WTC11 (cell line): ENCODE data around the gene P4HB. TPM values are rescaled to one million over a fixed set of nuclear protein-coding genes. Genes with fewer than 3 reads are reported as not detected.

Source experiments
- ATAC-seq: fragments of 200-7000 bp; cut with Tn5 transposase; 2 replicates; pipeline ENCODE4 v1.10.0; 2021; ENCODE audit warnings: mild to moderate bottlenecking, moderate library complexity
- CTCF ChIA-PET: fragments of 300-600 bp; sonication (Branson Sonifier 250); formaldehyde crosslinking; loops from one replicate; lab custom pipeline; 2021; ENCODE audit warnings: antibody characterized with exemption; lab: Charles Lee
- POLR2A ChIA-PET: fragments of 350-600 bp; sonication (Branson Sonifier 250); formaldehyde crosslinking; loops from one replicate; lab custom pipeline; 2021; ENCODE audit warnings: antibody characterized with exemption; lab: Charles Lee
- DNase-seq: peaks from one replicate; pipeline ENCODE4 v3.0.0; 2021; ENCODE audit warnings: low spot score
- H3K27ac Mint-ChIP-seq: 2 replicates; pipeline ENCODE4 v1.8.0; 2021; ENCODE audit warnings: mixed read lengths
- H3K27me3 Mint-ChIP-seq: 2 replicates; pipeline ENCODE4 v1.8.0; 2021; ENCODE audit warnings: low read depth, mild to moderate bottlenecking, moderate library complexity, mixed read lengths
- H3K36me3 Mint-ChIP-seq: 2 replicates; pipeline ENCODE4 v1.8.0; 2021; ENCODE audit warnings: mixed read lengths
- H3K4me1 Mint-ChIP-seq: 2 replicates; pipeline ENCODE4 v1.8.0; 2022; ENCODE audit warnings: mixed read lengths
- H3K4me3 Mint-ChIP-seq: 2 replicates; pipeline ENCODE4 v1.8.0; 2021; ENCODE audit warnings: mild to moderate bottlenecking, moderate library complexity, mixed read lengths
- H3K9me3 Mint-ChIP-seq: 2 replicates; pipeline ENCODE4 v1.8.0; 2021; ENCODE audit warnings: mixed read lengths
- CREM ChIP-seq: sonication (generic); formaldehyde crosslinking; IDR thresholded peaks from 2 replicates; pipeline ENCODE4 v1.8.1; 2022; ENCODE audit warnings: mild to moderate bottlenecking, missing genetic modification reagents, moderate library complexity
- ELF4 ChIP-seq: sonication (generic); formaldehyde crosslinking; IDR thresholded peaks from 2 replicates; pipeline ENCODE4 v1.8.1; 2022; ENCODE audit warnings: low read depth, mild to moderate bottlenecking, moderate library complexity, missing genetic modification reagents
- GRHL2 ChIP-seq: fragments of 250-450 bp; sonication (Bioruptor Pico); IDR thresholded peaks from 2 replicates; pipeline ENCODE4 v1.8.0; 2022; ENCODE audit warnings: mild to moderate bottlenecking, moderate library complexity; ENCODE audit not compliant: insufficient replicate concordance, severe bottlenecking
- IRF2 ChIP-seq: sonication (generic); formaldehyde crosslinking; IDR thresholded peaks from 2 replicates; pipeline ENCODE4 v1.8.0; 2022; ENCODE audit warnings: low read depth, missing genetic modification reagents, borderline replicate concordance
- JAZF1 ChIP-seq: fragments of 250-450 bp; sonication (Bioruptor Pico); IDR thresholded peaks from 2 replicates; pipeline ENCODE4 v1.9.0; 2021; ENCODE audit warnings: moderate library complexity, mild to moderate bottlenecking, inconsistent platforms
- MAX ChIP-seq: sonication (generic); formaldehyde crosslinking; IDR thresholded peaks from 2 replicates; pipeline ENCODE4 v1.8.0; 2022; ENCODE audit warnings: mild to moderate bottlenecking, missing genetic modification reagents
- MYBL2 ChIP-seq: sonication (generic); formaldehyde crosslinking; IDR thresholded peaks from 2 replicates; pipeline ENCODE4 v1.8.1; 2023; ENCODE audit warnings: mild to moderate bottlenecking, moderate library complexity, missing genetic modification reagents
- PRRX2 ChIP-seq: fragments of 250-450 bp; sonication (Bioruptor Pico); IDR thresholded peaks from 2 replicates; pipeline ENCODE4 v1.8.0; 2021; ENCODE audit warnings: mild to moderate bottlenecking
- TCF7 ChIP-seq: sonication (generic); formaldehyde crosslinking; IDR thresholded peaks from 2 replicates; pipeline ENCODE4 v1.8.0; 2022; ENCODE audit warnings: mild to moderate bottlenecking, low read depth, missing genetic modification reagents, moderate library complexity
- TEAD4 ChIP-seq: sonication (generic); formaldehyde crosslinking; IDR thresholded peaks from 2 replicates; pipeline ENCODE4 v1.8.0; 2022; ENCODE audit warnings: mild to moderate bottlenecking, missing genetic modification reagents
- USF1 ChIP-seq: sonication (generic); formaldehyde crosslinking; IDR thresholded peaks from 2 replicates; pipeline ENCODE4 v1.8.0; 2022; ENCODE audit warnings: mild to moderate bottlenecking, missing genetic modification reagents
- ZNF396 ChIP-seq: fragments of 250-450 bp; sonication (Bioruptor Pico); IDR thresholded peaks from 2 replicates; pipeline ENCODE4 v1.8.0; 2021; ENCODE audit warnings: mild to moderate bottlenecking, moderate library complexity, borderline replicate concordance
- total RNA-seq: library from RNA; stranded (reverse); gene quantifications from 3 replicates; pipeline ENCODE4 v1.2.3, GENCODE V29; 2021
- TF ChIP-seq, protein P1 (sequence below): fragments of 200-600 bp; IDR thresholded peaks from 2 replicates; pipeline ENCODE4 v1.8.0; 2022; ENCODE audit warnings: antibody characterized with exemption
- TF ChIP-seq, protein P2 (sequence below): fragments of 250-450 bp; sonication (Bioruptor Pico); IDR thresholded peaks from 2 replicates; pipeline ENCODE4 v1.9.0; 2021; ENCODE audit warnings: mild to moderate bottlenecking, borderline replicate concordance
- TF ChIP-seq, protein P3 (sequence below): sonication (generic); formaldehyde crosslinking; IDR thresholded peaks from 2 replicates; pipeline ENCODE4 v1.8.1; 2023; ENCODE audit warnings: mild to moderate bottlenecking, missing genetic modification reagents, moderate library complexity
- TF ChIP-seq, protein P4 (sequence below): sonication (generic); formaldehyde crosslinking; IDR thresholded peaks from 2 replicates; pipeline ENCODE4 v1.8.1; 2023; ENCODE audit warnings: mild to moderate bottlenecking, missing genetic modification reagents, moderate library complexity

P4HB gene
- total RNA-seq, 1 experiment from 2014 or later, result 380 TPM

DNA sequence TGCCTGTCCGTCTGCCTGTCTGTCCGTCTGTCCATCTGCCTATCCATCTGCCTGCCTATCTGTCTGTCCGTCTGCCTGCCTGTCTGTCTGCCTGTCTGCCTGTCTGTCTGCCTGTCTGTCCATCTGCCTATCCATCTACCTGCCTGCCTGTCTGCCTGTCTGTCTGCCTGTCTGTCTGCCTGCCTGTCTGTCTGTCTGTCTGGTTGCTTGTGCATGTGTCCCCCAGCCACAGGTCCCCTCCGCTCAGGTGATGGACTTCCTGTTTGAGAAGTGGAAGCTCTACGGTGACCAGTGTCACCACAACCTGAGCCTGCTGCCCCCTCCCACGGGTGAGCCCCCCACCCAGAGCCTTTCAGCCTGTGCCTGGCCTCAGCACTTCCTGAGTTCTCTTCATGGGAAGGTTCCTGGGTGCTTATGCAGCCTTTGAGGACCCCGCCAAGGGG is 50.8 kb downstream of the P4HB start:
- H3K27me3 Mint-ChIP-seq, result peaks cover 23% of the 10 kb centered on the region
- ATAC-seq (no peak), DNase-seq (no peak)
- no peak overlapping the region for H3K27ac Mint-ChIP-seq
- TF ChIP-seq, protein P1, sequence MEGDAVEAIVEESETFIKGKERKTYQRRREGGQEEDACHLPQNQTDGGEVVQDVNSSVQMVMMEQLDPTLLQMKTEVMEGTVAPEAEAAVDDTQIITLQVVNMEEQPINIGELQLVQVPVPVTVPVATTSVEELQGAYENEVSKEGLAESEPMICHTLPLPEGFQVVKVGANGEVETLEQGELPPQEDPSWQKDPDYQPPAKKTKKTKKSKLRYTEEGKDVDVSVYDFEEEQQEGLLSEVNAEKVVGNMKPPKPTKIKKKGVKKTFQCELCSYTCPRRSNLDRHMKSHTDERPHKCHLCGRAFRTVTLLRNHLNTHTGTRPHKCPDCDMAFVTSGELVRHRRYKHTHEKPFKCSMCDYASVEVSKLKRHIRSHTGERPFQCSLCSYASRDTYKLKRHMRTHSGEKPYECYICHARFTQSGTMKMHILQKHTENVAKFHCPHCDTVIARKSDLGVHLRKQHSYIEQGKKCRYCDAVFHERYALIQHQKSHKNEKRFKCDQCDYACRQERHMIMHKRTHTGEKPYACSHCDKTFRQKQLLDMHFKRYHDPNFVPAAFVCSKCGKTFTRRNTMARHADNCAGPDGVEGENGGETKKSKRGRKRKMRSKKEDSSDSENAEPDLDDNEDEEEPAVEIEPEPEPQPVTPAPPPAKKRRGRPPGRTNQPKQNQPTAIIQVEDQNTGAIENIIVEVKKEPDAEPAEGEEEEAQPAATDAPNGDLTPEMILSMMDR, result no peak
- TF ChIP-seq CREM (CRISPR knock-in tag), result no peak
- no peak for TF ChIP-seq MYBL2 (CRISPR knock-in tag)
- no peak for TF ChIP-seq TEAD4 (CRISPR knock-in tag)
- no peak overlapping the region for H3K4me3 Mint-ChIP-seq
- H3K9me3 Mint-ChIP-seq, result no peaks in the 10 kb centered on the region
- POLR2A ChIA-PET, result interaction anchor here (0.5 kb wide), 1 partner anchor 22 kb away, joined by 3 read pairs; no protein-coding TSS in a partner anchor
- CTCF ChIA-PET, result interaction anchor here (0.5 to 3.8 kb wide), 2 partner anchors 11 to 543 kb away, joined by 3 to 18 read pairs; no protein-coding TSS in a partner anchor
- H3K36me3 Mint-ChIP-seq, result no peaks in the 10 kb centered on the region
- H3K4me1 Mint-ChIP-seq, result no peaks in the 10 kb centered on the region

DNA sequence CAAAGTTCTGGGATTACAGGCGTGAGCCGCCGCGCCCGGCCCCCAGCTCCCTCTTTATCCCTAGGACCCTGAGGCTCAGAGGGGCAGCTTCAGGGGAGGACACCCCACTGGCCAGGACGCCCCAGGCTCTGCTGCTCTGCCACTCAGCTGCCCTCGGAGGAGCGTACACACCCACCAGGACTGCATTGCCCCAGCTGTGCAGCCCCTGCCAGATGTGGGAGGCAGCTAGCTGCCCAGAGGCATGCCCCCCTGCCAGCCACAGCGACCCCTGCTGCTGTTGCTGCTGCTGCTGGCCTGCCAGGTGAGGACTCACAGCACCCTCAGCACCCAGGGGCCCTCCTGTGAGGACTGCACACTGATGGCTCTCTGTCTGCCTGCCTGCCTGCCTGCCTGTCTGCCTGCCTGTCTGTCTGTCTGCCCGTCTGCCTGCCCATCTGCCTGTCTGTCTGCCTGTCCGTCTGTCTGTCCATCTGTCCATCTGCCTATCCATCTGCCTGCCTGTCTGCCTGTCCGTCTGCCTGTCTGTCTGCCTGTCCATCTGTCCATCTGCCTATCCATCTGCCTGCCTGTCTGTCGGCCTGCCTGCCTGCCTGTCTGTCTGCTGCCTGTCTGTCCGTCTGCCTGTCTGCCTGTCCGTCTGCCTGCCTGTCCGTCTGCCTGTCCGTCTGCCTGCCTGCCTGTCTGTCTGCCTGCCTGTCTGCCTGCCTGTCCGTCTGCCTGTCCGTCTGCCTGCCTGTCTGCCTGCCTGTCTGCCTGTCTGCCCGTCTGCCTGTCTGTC is 51.4 kb downstream of the P4HB start:
- Mint-ChIP-seq H3K27me3 (peaks cover 25% of the 10 kb centered on the region), H3K4me3 (no peak overlapping the region), H3K36me3 (no peaks in the 10 kb centered on the region), H3K4me1 (no peaks in the 10 kb centered on the region)
- CTCF ChIA-PET, result interaction anchor here (0.6 to 3.8 kb wide), 6 partner anchors 9 to 211 kb away, joined by 3 to 18 read pairs (median 4); no protein-coding TSS in a partner anchor
- ATAC-seq, result no peak
- TF ChIP-seq MAX (CRISPR knock-in tag) (no peak), ELF4 (CRISPR knock-in tag) (no peak), PRRX2 (no peak), JAZF1 (no peak), ZNF396 (CRISPR knock-in tag) (no peak)
- TF ChIP-seq, protein P2, sequence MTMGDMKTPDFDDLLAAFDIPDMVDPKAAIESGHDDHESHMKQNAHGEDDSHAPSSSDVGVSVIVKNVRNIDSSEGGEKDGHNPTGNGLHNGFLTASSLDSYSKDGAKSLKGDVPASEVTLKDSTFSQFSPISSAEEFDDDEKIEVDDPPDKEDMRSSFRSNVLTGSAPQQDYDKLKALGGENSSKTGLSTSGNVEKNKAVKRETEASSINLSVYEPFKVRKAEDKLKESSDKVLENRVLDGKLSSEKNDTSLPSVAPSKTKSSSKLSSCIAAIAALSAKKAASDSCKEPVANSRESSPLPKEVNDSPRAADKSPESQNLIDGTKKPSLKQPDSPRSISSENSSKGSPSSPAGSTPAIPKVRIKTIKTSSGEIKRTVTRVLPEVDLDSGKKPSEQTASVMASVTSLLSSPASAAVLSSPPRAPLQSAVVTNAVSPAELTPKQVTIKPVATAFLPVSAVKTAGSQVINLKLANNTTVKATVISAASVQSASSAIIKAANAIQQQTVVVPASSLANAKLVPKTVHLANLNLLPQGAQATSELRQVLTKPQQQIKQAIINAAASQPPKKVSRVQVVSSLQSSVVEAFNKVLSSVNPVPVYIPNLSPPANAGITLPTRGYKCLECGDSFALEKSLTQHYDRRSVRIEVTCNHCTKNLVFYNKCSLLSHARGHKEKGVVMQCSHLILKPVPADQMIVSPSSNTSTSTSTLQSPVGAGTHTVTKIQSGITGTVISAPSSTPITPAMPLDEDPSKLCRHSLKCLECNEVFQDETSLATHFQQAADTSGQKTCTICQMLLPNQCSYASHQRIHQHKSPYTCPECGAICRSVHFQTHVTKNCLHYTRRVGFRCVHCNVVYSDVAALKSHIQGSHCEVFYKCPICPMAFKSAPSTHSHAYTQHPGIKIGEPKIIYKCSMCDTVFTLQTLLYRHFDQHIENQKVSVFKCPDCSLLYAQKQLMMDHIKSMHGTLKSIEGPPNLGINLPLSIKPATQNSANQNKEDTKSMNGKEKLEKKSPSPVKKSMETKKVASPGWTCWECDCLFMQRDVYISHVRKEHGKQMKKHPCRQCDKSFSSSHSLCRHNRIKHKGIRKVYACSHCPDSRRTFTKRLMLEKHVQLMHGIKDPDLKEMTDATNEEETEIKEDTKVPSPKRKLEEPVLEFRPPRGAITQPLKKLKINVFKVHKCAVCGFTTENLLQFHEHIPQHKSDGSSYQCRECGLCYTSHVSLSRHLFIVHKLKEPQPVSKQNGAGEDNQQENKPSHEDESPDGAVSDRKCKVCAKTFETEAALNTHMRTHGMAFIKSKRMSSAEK, result no peak
- TF ChIP-seq, protein P3, sequence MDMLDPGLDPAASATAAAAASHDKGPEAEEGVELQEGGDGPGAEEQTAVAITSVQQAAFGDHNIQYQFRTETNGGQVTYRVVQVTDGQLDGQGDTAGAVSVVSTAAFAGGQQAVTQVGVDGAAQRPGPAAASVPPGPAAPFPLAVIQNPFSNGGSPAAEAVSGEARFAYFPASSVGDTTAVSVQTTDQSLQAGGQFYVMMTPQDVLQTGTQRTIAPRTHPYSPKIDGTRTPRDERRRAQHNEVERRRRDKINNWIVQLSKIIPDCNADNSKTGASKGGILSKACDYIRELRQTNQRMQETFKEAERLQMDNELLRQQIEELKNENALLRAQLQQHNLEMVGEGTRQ, result no peak
- TF ChIP-seq, protein P4, sequence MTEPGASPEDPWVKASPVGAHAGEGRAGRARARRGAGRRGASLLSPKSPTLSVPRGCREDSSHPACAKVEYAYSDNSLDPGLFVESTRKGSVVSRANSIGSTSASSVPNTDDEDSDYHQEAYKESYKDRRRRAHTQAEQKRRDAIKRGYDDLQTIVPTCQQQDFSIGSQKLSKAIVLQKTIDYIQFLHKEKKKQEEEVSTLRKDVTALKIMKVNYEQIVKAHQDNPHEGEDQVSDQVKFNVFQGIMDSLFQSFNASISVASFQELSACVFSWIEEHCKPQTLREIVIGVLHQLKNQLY (CRISPR knock-in tag), result no peak
- TF ChIP-seq, all 79 proteins: peak for 0
- Mint-ChIP-seq H3K27ac (no peak overlapping the region), H3K9me3 (no peaks in the 10 kb centered on the region)
- no peak for DNase-seq
- POLR2A ChIA-PET, result interaction anchor here (0.5 kb wide), 1 partner anchor 22 kb away, joined by 3 read pairs; no protein-coding TSS in a partner anchor

DNA sequence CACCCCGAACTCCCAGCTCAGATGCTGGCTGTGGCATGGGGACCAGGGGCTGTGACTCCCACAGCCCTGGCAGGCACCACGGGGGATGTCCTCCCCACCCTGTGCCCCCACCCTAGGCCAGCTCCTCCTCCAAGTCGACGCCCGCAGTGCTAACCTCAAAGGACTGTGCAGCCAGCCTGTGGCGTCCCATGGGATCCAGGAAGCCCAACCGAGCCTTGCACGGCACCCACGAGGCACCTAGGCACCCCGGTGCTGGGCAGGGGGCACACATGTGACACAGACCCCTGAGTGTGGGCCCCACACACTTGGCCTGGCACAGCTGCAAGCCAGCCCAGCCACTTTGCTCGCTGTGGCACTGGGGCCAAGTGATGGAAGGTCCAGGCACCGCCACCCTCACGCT is 52.5 kb downstream of the P4HB start:
- H3K36me3 Mint-ChIP-seq, result no peaks in the 10 kb centered on the region
- H3K27ac Mint-ChIP-seq, result no peak overlapping the region
- ATAC-seq (no peak), DNase-seq (no peak)
- ChIA-PET CTCF (interaction anchor here (0.7 to 3.8 kb wide), 4 partner anchors 13 to 223 kb away, joined by 4 to 18 read pairs (median 6); no protein-coding TSS in a partner anchor), POLR2A (no interaction called here)
- H3K4me3 Mint-ChIP-seq, result no peak overlapping the region
- no peaks in the 10 kb centered on the region for H3K9me3 Mint-ChIP-seq
- H3K27me3 Mint-ChIP-seq, result peaks cover 35% of the 10 kb centered on the region
- no peaks in the 10 kb centered on the region for H3K4me1 Mint-ChIP-seq
- TF ChIP-seq, protein P3, result no peak
- TF ChIP-seq GRHL2 (CRISPR knock-in tag) (no peak), USF1 (CRISPR knock-in tag) (no peak), IRF2 (CRISPR knock-in tag) (no peak), TCF7 (no peak)
